ENCODE results near the gene IL6R. TPM values are rescaled to one million over a fixed set of nuclear protein-coding genes. Genes with fewer than 3 reads are reported as not detected.

Gene IL6R
- total RNA-seq, 4 donors from 2014 or later = 16.1 to 22.9 (median 20.8) TPM

DNA sequence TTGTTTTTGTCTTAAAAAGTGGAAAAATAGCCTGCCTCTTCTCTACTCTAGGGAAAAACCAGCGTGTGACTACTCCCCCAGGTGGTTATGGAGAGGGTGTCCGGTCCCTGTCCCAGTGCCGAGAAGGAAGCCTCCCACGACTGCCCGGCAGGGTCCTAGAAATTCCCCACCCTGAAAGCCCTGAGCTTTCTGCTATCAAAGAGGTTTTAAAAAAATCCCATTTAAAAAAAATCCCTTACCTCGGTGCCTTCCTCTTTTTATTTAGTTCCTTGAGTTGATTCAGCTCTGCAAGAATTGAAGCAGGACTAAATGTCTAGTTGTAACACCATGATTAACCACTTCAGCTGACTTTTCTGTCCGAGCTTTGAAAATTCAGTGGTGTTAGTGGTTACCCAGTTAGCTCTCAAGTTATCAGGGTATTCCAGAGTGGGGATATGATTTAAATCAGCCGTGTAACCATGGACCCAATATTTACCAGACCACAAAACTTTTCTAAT lies 61.8 kb downstream of the IL6R start:
- Histone ChIP-seq H3K9me3 (no peaks in the 10 kb centered on the region), H3K4me3 (no peak overlapping the region), H3K36me3 (peaks cover 11% of the 10 kb centered on the region), H3K4me1 (peaks cover 38% of the 10 kb centered on the region), H3K27ac (peak overlapping the region; percentile 29), H3K27me3 (no peaks in the 10 kb centered on the region)
- no peak for TF ChIP-seq POLR2A (IDR thresholded peaks at IDR 0.05)
- no peak for DNase-seq (ENCODE audit: low spot score in 2 of 2)
- 63% methylated on average over 8 of the region's 8 CpGs for WGBS

DNA sequence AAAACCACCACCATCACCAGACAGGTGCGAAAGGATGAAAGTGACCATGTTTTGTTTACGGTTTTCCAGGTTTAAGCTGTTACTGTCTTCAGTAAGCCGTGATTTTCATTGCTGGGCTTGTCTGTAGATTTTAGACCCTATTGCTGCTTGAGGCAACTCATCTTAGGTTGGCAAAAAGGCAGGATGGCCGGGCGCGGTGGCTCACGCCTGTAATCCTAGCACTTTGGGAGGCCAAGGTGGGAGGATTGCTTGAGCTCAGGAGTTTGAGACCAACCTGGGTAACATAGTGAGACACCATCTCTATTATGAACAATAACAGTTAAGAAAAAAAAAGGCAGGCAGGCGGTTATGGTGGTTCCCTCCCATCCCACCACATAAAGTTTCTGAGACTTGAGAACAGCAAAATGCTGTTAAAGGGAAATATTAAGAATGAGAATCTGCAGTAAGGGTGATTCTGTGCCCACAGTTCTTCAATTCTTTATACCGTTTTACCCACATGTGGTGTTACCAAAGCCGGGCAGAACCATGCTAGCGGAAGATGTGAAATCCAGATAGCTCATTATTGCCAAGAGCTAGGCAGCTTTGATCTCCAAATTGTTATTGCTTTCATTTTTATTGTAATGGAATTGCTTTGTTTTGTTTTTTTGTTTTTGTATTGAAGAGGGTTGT lies 62.4 kb downstream of the IL6R start:
- no peak for DNase-seq (ENCODE audit: low spot score in 2 of 2)
- Histone ChIP-seq H3K27me3 (no peaks in the 10 kb centered on the region), H3K27ac (no peak overlapping the region), H3K9me3 (no peaks in the 10 kb centered on the region), H3K4me1 (peaks cover 38% of the 10 kb centered on the region), H3K4me3 (no peak overlapping the region), H3K36me3 (peaks cover 11% of the 10 kb centered on the region)
- WGBS = 93% methylated on average over 11 of the region's 11 CpGs
- TF ChIP-seq EP300 (IDR thresholded peaks at IDR 0.05) (no peak), POLR2AphosphoS5 (IDR thresholded peaks at IDR 0.05) (no peak)

DNA sequence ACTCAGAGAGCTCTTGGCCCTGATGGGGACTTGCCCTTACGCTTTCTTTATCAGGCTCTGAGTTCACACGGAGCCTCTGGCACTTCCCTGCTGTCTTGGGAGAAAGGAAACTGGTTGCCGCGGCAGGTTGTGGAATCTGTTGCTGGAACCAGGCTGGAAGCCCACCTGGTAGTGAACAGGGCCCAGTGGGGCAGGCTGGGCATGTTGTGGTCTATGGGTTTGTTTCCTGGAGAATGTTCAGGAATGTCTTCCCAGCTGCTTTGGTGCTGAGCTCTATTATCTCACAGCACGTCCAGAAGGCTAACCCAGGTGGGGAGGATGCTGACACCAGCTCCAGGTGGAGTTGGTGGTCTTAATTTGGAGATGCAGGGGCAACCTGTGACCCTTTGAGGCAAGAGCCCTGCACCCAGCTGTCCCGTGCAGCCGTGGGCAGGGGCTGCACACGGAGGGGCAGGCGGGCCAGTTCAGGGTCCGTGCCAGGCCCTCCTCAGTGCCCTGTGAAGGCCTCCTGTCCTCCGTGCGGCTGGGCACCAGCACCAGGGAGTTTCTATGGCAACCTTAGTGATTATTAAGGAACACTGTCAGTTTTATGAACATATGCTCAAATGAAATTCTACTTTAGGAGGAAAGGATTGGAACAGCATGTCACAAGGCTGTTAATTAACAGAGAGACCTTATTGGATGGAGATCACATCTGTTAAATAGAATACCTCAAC lies 63.5 kb downstream of the IL6R start:
- TF ChIP-seq POLR2AphosphoS5 (IDR thresholded peaks at IDR 0.05) = no peak
- TF ChIP-seq POLR2A (IDR thresholded peaks at IDR 0.05) = no peak
- TF ChIP-seq, protein P1, sequence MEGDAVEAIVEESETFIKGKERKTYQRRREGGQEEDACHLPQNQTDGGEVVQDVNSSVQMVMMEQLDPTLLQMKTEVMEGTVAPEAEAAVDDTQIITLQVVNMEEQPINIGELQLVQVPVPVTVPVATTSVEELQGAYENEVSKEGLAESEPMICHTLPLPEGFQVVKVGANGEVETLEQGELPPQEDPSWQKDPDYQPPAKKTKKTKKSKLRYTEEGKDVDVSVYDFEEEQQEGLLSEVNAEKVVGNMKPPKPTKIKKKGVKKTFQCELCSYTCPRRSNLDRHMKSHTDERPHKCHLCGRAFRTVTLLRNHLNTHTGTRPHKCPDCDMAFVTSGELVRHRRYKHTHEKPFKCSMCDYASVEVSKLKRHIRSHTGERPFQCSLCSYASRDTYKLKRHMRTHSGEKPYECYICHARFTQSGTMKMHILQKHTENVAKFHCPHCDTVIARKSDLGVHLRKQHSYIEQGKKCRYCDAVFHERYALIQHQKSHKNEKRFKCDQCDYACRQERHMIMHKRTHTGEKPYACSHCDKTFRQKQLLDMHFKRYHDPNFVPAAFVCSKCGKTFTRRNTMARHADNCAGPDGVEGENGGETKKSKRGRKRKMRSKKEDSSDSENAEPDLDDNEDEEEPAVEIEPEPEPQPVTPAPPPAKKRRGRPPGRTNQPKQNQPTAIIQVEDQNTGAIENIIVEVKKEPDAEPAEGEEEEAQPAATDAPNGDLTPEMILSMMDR (IDR thresholded peaks at IDR 0.05) = no peak
- no peak for TF ChIP-seq EP300 (IDR thresholded peaks at IDR 0.05)
- H3K4me3 ChIP-seq = no peak overlapping the region
- no peaks in the 10 kb centered on the region for H3K9me3 ChIP-seq
- H3K27me3 ChIP-seq = no peaks in the 10 kb centered on the region
- peaks cover 30% of the 10 kb centered on the region for H3K4me1 ChIP-seq
- WGBS = 81% methylated on average over 11 of the region's 12 CpGs
- peaks cover 11% of the 10 kb centered on the region for H3K36me3 ChIP-seq
- no peak overlapping the region for H3K27ac ChIP-seq
- DNase-seq (ENCODE audit: low spot score in 2 of 2) = no peak

DNA sequence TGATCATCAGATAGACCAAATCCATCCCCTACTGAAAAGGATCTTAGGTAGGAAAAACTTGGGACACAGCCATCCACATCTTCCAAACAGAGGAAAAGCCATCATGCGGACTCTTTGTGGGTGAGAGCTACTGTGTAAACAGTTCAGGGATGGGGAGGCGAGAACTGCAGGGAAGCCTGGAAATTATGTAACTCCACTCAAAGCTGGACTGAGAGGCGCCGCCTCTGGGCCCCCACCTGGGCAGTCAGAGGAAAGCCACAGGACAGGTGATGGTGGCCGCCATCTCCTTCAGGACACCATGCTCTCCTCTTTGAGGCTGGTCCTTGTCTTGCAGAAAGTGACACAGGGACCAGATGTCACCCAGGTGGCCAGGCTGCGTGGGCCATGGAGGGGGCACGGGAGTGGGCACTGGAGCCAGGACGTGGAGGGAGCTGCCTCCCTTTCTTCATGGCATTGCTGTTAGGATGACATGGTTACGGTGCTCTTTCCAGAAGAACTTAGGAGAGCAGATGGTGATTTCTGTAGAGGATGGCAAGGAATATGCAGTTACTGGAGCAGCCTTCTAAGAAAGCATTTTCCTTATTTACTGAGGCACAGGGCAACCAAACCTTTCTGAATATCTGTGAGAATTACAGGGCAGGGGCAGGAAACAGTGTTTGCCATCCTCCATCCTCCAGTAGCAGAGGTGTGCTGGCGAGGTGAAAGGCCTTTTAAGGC lies 64.9 kb downstream of the IL6R start:
- TF ChIP-seq POLR2A (IDR thresholded peaks at IDR 0.05) (no peak), EP300 (IDR thresholded peaks at IDR 0.05) (no peak), POLR2AphosphoS5 (IDR thresholded peaks at IDR 0.05) (no peak)
- TF ChIP-seq, protein P1 (IDR thresholded peaks at IDR 0.05) = no peak
- no peak overlapping the region for H3K27ac ChIP-seq
- H3K4me1 ChIP-seq = peaks cover 21% of the 10 kb centered on the region
- H3K4me3 ChIP-seq = no peak overlapping the region
- H3K9me3 ChIP-seq = no peaks in the 10 kb centered on the region
- DNase-seq (ENCODE audit: low spot score in 2 of 2) = no peak
- no peaks in the 10 kb centered on the region for H3K27me3 ChIP-seq
- H3K36me3 ChIP-seq = peaks cover 11% of the 10 kb centered on the region
- WGBS = 94% methylated on average over 7 of the region's 10 CpGs

DNA sequence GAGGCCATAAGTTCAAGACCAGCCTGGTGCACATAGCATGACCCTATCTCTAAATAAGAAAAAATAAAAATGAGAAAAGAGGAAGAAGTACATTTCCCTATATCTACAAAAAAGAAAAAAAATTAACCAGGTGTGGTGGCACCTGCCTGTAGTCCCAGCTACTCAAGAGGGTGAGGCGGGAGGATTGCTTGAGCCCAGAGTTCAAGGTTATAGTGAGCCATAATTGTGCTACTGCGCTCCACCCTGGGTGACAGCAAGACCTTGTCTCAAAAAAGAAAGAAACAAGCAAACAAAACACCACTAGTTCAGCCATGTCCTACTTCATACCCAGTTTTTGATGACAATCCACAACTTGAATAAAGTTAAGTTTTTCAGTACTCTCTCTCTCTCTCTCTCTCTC lies 66.2 kb downstream of the IL6R start:
- H3K4me3 ChIP-seq = no peak overlapping the region
- WGBS = 88% methylated on average over 2 of the region's 2 CpGs
- DNase-seq (ENCODE audit: low spot score in 2 of 2) = no peak
- H3K4me1 ChIP-seq = peaks cover 8% of the 10 kb centered on the region
- no peaks in the 10 kb centered on the region for H3K36me3 ChIP-seq
- H3K27ac ChIP-seq = no peak overlapping the region
- TF ChIP-seq, protein P1 (IDR thresholded peaks at IDR 0.05) = no peak
- TF ChIP-seq POLR2AphosphoS5 (IDR thresholded peaks at IDR 0.05) = no peak
- TF ChIP-seq POLR2A (IDR thresholded peaks at IDR 0.05) = no peak
- no peak for TF ChIP-seq EP300 (IDR thresholded peaks at IDR 0.05)
- H3K9me3 ChIP-seq = no peaks in the 10 kb centered on the region
- no peaks in the 10 kb centered on the region for H3K27me3 ChIP-seq

DNA sequence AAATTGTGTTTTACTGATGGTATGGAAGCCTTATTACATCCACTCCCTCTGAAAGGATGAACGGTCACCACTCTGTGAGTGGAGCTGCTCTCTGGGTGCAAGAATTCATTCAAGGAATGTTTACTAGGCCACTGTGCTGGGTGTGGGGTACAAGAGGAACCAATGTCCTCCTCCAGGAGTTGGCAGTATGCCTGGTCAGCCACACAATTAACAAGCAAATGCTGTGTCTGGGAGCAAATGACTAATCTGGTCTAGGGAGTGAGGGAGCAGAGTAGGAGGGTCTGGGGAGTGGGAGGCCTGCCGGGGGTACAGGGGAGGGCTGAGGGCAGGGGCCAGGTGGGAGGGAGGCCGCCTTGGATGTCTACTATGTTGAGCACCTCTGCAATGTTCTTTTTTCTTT lies 69.7 kb downstream of the IL6R start:
- no peak for TF ChIP-seq EP300 (IDR thresholded peaks at IDR 0.05)
- no peak for TF ChIP-seq POLR2AphosphoS5 (IDR thresholded peaks at IDR 0.05)
- no peak for TF ChIP-seq POLR2A (IDR thresholded peaks at IDR 0.05)
- TF ChIP-seq, protein P1 (IDR thresholded peaks at IDR 0.05) = no peak
- no peak overlapping the region for H3K27ac ChIP-seq
- peaks cover 6% of the 10 kb centered on the region for H3K4me1 ChIP-seq
- no peaks in the 10 kb centered on the region for H3K9me3 ChIP-seq
- no peak overlapping the region for H3K4me3 ChIP-seq
- H3K36me3 ChIP-seq = no peaks in the 10 kb centered on the region
- no peaks in the 10 kb centered on the region for H3K27me3 ChIP-seq
- no peak for DNase-seq (ENCODE audit: low spot score in 2 of 2)
- 69% methylated on average over 3 of the region's 3 CpGs for WGBS

All from suprapubic skin (tissue), 4 donors.